Coronary artery (tissue), 2 donors: Measurements from ENCODE around the gene TSNAX.

Experiments used
- DNase-seq: peaks from one replicate; pipeline ENCODE4 v3.0.0-alpha.2; 2017; ENCODE audit warnings: low spot score
- H3K27ac ChIP-seq, 2 donors: fragments of 200-600 bp; sonication (generic); one replicate each; pipeline ENCODE4 v1.5.1; 2016 to 2019
- H3K4me3 ChIP-seq: fragments of 200-600 bp; sonication (generic); 2 replicates; pipeline ENCODE4 v1.5.1; 2016; ENCODE audit warnings: mild to moderate bottlenecking, moderate library complexity
- CTCF ChIP-seq: fragments of 200-600 bp; sonication (generic); IDR thresholded peaks from one replicate; pipeline ENCODE4 v1.5.1; 2019; ENCODE audit warnings: antibody characterized with exemption

TSNAX gene

GRCh38 chr1:231533240-231533639 is 4.8 kb downstream of the TSNAX start:
- no peak overlapping the region for H3K4me3 ChIP-seq
- DNase-seq: no peak
- TF ChIP-seq CTCF: no peak

GRCh38 chr1:231534703-231535159 is 6.3 kb downstream of the TSNAX start:
- no peak for DNase-seq
- no peak overlapping the region for H3K4me3 ChIP-seq
- no peak overlapping the region for H3K27ac ChIP-seq
- TF ChIP-seq CTCF: no peak

More at GRCh38 chr1:231533240-231533639, 4.8 kb downstream of the TSNAX start:
- no peak overlapping the region for H3K27ac ChIP-seq

GRCh38 chr1:231536099-231536498 is 7.6 kb downstream of the TSNAX start:
- no peak overlapping the region for H3K4me3 ChIP-seq
- DNase-seq: no peak
- no peak overlapping the region for H3K27ac ChIP-seq
- TF ChIP-seq CTCF: no peak

GRCh38 chr1:231540847-231541246 is 12.4 kb downstream of the TSNAX start:
- DNase-seq: no peak
- no peak overlapping the region for H3K4me3 ChIP-seq
- H3K27ac ChIP-seq: no peak overlapping the region
- no peak for TF ChIP-seq CTCF

- no peak for DNase-seq
- TF ChIP-seq CTCF: no peak
- Histone ChIP-seq H3K27ac (no peak overlapping the region), H3K4me3 (no peak overlapping the region)
Measured at GRCh38 chr1:231541842-231542241, 13.4 kb downstream of the TSNAX start.

GRCh38 chr1:231544943-231545592 is 16.6 kb downstream of the TSNAX start:
- DNase-seq: no peak
- H3K4me3 ChIP-seq: no peak overlapping the region
- H3K27ac ChIP-seq: no peak overlapping the region
- no peak for TF ChIP-seq CTCF

GRCh38 chr1:231546693-231547092 is 18.2 kb downstream of the TSNAX start:
- no peak overlapping the region for H3K27ac ChIP-seq
- TF ChIP-seq CTCF: no peak

More at GRCh38 chr1:231546693-231547092, 18.2 kb downstream of the TSNAX start:
- no peak overlapping the region for H3K4me3 ChIP-seq
- DNase-seq: no peak
